GM19467 (cell line): ENCODE measurements around the gene PARD6B.
A peak's percentile ranks its signal among the peaks of the same experiment; 100 is the strongest.
"Not testable (repeated sequence)": the region's sequence is repeated elsewhere in the genome, so short reads cannot be mapped to it uniquely, and the experiment has no call there.

Experiments used
- ATAC-seq: cut with Tn5 transposase; IDR thresholded peaks from one replicate; pipeline ENCODE4 v1.9.1; 2021; ENCODE audit warnings: mild to moderate bottlenecking, moderate library complexity; ENCODE audit not compliant: unreplicated experiment

The PARD6B gene

DNA sequence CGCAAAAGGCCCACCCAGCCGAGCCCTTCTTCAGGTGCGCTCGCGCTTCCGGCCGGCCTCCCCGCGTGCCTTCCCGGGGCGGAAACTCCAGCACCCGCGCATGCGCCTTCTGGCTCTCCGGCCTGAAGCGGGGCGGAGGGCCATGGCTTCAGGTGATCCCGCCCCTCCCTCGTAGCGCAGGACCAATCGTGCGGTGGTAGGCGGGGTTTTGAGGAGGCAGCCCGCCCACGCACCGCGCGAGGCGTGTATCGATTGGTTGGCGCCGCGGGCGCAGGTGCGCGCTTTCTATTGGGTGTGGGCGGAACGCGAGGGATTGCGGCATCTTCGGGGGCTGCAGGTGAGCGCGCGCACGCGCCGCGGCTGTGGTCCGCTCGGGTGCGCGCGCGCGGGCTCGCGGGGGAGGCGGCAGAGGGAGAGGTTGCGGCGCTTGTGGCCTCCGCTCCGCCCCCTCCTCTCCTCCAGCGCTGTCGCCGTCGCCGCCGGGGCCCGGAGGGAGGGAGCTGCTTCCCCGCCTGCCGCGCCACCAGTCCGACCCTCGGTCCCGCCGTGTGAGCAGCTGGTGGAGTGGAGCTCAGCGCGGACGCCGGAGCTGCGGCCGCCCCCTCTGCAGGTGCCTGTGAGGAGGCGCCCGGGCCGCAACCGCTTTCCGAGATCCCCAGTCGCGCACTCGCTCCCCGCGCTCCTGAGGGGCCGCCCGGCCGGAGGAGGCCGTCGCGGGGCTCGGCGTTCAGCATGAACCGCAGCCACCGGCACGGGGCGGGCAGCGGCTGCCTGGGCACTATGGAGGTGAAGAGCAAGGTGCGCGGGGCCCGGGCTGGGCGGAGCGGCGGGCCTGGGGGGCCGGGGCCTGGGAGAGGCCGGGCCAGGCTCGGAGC, at the start of gene PARD6B:
PARD6B (plus strand) TSS at position 526 of the 875 bp plus-strand sequence; CDS start at position 733, 207 bp downstream.
- peak; percentile 77 for ATAC-seq

- ATAC-seq: no peak
Measured at GRCh38 chr20:50682065-50682464, 49.3 kb upstream of the PARD6B start.

DNA sequence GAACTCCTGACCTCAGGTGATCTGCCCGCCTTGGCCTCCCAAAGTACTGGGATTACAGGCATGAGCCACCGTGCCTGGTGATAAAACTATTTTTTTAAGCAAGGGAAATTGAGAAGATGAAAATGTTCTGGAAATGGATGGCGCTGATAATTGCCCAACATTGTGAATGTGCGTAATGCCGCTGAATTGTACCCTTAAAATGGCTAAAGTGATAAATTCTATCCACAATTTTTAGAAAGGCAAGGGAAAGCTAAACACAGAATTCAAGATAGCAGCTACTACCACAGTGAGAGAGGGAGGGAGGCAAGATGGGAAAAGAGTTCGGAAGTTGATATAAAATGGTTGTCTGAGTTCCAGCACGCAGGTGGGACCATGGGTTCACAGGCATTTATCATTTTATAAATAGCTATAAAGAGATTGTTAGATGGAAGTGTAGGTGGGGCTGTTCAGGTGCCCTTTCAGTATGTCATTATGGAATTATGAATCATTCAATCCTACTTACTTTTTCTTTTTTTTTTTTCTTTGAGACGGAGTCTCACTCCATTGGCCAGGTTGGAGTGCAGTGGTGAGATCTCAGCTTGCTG, 48.3 kb upstream of the PARD6B start:
- ATAC-seq: no peak

- ATAC-seq: no peak
Measured at GRCh38 chr20:50683570-50683969, 47.8 kb upstream of the PARD6B start.

DNA sequence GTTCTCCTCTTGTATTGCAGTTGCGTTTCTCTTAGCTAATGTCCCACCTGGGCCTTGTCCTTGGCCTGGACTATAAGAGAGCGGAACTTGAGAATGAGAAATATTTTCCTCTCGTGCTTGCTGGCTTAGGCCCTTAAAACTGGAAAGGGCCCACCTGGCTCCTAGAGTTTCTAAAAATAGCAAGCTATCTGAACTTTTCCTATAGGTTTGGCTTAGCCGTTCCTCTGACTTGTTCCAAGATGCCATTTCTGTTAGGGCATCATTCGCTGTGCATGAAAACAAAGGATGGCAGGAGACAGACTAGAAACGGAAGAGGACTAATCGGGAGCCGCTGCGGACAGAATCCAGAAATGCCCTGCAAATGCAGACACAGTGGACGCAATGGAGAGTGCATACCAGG, 44.6 kb upstream of the PARD6B start:
- ATAC-seq: no peak

- no peak for ATAC-seq
Measured at GRCh38 chr20:50688256-50688975, 43.0 kb upstream of the PARD6B start.

GRCh38 chr20:50689864-50690649, 41.3 kb upstream of the PARD6B start:
- no peak for ATAC-seq

GRCh38 chr20:50690650-50691572, 40.5 kb upstream of the PARD6B start, which contains the start of gene RIPOR3:
RIPOR3 (minus strand) TSS chr20:50691542; CDS start chr20:50691128, 414 bp downstream.
- ATAC-seq: no peak

DNA sequence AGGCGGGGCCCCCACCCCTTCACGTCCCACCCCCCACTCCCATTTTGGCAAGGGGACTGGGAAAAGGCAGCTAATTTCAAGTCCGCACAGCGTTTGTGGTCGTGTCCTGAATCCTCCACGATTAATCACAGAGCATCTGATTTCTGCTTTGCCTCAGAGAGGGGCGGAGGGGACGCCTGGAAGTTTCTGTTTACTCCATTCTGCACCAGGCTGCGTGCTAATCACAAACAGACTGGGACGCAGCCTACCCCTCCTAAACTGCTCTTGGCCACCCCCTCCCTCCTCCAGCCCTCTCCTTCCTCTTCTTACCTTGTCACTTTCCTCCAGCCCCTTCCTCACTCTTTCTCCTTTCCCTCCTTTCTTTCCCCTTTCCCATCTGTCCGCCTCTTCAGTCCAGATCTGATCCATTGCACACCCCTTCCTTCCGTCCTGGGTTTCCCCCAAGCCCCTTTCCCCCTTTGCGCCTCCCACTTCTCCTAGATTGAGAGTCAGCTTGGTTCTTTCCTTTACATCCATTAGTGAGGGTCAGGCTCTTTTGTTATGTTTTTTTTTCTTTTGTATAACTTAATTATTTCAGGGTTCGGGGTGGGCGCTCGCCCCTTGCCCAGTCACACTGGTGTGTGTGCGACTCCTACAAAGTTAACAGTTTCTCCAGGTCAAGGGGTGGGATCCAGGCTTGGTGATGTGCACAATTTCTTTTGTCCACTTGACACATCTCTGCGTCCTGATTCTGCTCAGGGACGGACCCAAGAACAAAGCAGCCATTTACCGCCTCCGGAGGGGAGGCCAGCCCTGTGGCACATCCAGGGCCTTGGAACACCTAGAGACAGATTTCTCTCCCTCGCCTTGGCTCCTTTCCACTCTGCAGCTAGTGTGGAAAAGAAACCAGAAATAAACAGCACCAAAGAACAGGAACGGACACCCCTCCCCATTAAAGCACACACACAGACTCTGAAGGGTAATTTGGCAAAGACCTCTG, 39.5 kb upstream of the PARD6B start:
- ATAC-seq: no peak

DNA sequence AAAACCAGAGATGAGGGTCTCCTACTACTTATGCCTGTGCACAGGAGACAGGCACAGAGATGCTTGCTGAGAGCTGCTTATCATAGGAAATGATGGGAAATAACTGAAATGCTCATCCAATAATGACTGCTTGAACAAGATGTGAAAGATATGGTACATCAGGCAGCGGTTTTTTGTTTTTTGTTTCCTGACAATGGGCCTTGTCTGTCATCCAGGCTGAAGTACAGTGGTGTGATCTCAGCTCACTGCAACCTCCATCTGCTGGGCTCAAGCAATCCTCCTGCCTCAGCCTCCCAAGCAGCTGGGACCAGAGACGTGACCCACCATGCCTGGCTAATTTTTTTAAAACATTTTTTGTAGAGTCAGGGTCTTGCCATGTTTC, 38.8 kb upstream of the PARD6B start:
- ATAC-seq: no peak

GRCh38 chr20:50693001-50693400, 38.4 kb upstream of the PARD6B start:
- no peak for ATAC-seq

DNA sequence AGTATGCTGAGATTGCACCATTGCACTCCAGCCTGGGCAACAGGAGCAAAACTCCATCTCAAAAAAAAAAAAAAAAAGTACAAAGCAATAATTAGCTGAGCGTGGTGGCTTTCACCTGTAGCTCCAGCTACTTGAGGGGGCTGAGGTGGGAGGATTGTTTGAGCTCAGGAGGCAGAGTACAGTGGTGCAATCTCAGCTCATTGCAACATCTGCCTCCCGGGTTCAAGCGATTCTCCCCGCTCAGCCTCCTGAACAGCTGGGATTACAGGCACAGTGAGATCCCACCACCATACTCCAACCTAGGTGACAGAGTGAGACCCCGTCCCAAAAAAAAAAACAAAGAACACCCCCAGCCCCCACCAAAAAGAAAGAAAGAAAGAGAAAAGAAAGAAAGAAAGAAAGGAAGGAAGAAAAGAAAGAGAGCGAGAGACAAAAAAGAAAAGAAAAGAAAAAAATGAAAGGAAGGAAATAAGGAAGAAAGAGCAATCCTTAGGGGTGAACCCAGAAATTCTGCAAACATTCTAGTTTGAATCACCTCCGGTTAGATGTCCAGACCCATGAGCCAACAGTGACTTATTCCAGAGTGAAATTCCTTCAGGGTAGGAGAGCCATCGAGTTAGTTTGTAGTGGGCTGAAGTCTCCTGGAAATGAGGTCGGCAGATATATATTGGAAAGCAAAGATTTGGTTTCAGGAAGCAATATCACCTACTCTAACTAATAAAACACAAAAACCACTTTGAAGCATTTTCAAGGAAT, 36.8 kb upstream of the PARD6B start:
- ATAC-seq: no peak

DNA sequence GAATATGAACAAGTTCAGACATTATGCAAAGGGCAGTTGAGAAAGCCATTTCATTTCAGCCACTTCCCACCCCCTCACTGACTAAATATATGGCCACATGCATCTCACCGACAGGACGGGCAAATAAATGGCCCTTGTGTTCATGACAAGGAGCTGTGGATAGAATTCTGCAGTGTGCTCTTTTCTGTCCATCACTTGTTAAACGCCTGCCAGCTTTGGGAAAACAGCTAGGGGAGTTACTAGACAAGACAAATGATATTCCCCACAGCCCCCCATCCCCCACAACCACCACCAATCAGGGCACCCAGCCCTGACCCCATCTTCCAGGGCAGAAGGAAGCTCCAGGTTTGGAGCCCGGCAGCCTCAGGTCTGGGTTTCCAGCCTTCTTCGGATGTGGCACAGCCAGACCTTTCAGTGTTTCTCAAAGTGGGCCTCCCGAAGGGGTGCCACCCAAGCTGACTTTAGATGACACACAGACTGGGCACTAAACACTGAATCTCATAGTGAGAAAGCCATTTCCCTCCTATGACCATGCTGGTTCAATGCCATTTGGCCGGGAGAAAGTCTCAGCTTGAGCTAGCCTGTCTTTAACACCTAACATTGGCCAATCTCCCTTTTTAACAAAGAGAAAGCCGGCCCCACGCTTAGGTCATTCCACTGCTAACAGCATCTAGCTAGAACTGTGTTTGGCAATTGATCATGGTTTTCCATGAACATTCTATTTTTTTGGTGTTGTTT, 36.1 kb upstream of the PARD6B start:
- no peak for ATAC-seq

- not testable (repeated sequence) for ATAC-seq
Measured at GRCh38 chr20:50698255-50698654, 33.1 kb upstream of the PARD6B start.

- ATAC-seq: no peak
Measured at GRCh38 chr20:50699688-50700087, 31.7 kb upstream of the PARD6B start.

GRCh38 chr20:50701041-50701963, 30.1 kb upstream of the PARD6B start:
- no peak for ATAC-seq
